HEK293T (cell line): ENCODE data around the gene MTO1.

Experiments used
- BHLHE40 ChIP-seq: fragments of 450-650 bp; IDR thresholded peaks from 2 replicates; pipeline ENCODE4 v1.6.1; 2016; ENCODE audit warnings: mild to moderate bottlenecking, moderate library complexity, borderline replicate concordance
- ELF4 ChIP-seq: fragments of 450-650 bp; IDR thresholded peaks from 2 replicates; pipeline ENCODE4 v1.6.1; 2017; ENCODE audit warnings: antibody characterized with exemption
- SP1 ChIP-seq: fragments of 450-650 bp; IDR thresholded peaks from 2 replicates; pipeline ENCODE4 v1.6.1; 2017
- TF ChIP-seq, protein P1 (sequence below): fragments of 450-650 bp; IDR thresholded peaks from 2 replicates; pipeline ENCODE4 v1.6.1; 2016

- TF ChIP-seq SP1 = no peak
- TF ChIP-seq, protein P1, sequence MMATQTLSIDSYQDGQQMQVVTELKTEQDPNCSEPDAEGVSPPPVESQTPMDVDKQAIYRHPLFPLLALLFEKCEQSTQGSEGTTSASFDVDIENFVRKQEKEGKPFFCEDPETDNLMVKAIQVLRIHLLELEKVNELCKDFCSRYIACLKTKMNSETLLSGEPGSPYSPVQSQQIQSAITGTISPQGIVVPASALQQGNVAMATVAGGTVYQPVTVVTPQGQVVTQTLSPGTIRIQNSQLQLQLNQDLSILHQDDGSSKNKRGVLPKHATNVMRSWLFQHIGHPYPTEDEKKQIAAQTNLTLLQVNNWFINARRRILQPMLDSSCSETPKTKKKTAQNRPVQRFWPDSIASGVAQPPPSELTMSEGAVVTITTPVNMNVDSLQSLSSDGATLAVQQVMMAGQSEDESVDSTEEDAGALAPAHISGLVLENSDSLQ = no peak
- TF ChIP-seq BHLHE40 = no peak
- TF ChIP-seq ELF4 = no peak
These were observed 95.3 kb downstream of the MTO1 start for GRCh38 chr6:73556836-73557235.
